Thymus (tissue), 11 donors: Measurements from ENCODE around the gene WASL. TPM values are rescaled to one million over a fixed set of nuclear protein-coding genes. Genes with fewer than 3 reads are reported as not detected.
A peak's percentile ranks its signal among the peaks of the same experiment; 100 is the strongest.
"Not testable (repeated sequence)": the region's sequence is repeated elsewhere in the genome, so short reads cannot be mapped to it uniquely, and the experiment has no call there.

Experiments
- DNase-seq, 9 donors: peaks; one replicate each; pipeline ENCODE4 v3.0.0-alpha.2; 2013; ENCODE audit warnings: low spot score in 9 of 9, low read depth in 6 of 9, missing footprints in 1 of 9
- H3K27ac ChIP-seq, 2 donors: one replicate each; pipeline ENCODE4 v1.5.1; 2013; ENCODE audit warnings: control low read depth in 1 of 2, low read depth in 1 of 2, low read length in 1 of 2, mild to moderate bottlenecking in 1 of 2, moderate library complexity in 1 of 2
- H3K27me3 ChIP-seq, 2 donors: one replicate each; pipeline ENCODE4 v1.5.1; 2013; ENCODE audit warnings: low read length in 1 of 2; ENCODE audit not compliant: control insufficient read depth in 2 of 2, insufficient read depth in 1 of 2
- H3K36me3 ChIP-seq, 2 donors: one replicate each; pipeline ENCODE4 v1.5.1; 2013; ENCODE audit warnings: low read length in 1 of 2, mild to moderate bottlenecking in 1 of 2, moderate library complexity in 1 of 2; ENCODE audit not compliant: control insufficient read depth in 2 of 2, insufficient read depth in 2 of 2
- H3K4me1 ChIP-seq, 2 donors: one replicate each; pipeline ENCODE4 v1.5.1; 2013; ENCODE audit warnings: low read length in 2 of 2; ENCODE audit not compliant: control insufficient read depth in 2 of 2, insufficient read depth in 2 of 2
- H3K4me3 ChIP-seq, 2 donors: one replicate each; pipeline ENCODE4 v1.5.1; 2013; ENCODE audit warnings: low read length in 2 of 2, control low read depth in 1 of 2, mild to moderate bottlenecking in 1 of 2
- H3K9me3 ChIP-seq, 2 donors: one replicate each; pipeline ENCODE4 v1.5.1; 2013; ENCODE audit warnings: low read length in 1 of 2, mild to moderate bottlenecking in 1 of 2; ENCODE audit not compliant: control insufficient read depth in 2 of 2, insufficient read depth in 1 of 2
- WGBS: extraction: QIAGEN DNeasy Blood & Tissue Kit; methylation state at CpG from one replicate; pipeline ENCODE4 v1.1.7; 2013; 5-methylcytosine and 5-hydroxymethylcytosine counted together
- polyA plus RNA-seq: library from polyadenylated mRNA; stranded (reverse); fragments of 200-250 nt; gene quantifications from one replicate; pipeline ENCODE4 v1.2.3, GENCODE V29; 2013
- total RNA-seq: library from RNA; stranded (reverse); fragments of 120-200 nt; gene quantifications from one replicate; pipeline ENCODE4 v1.2.4, GENCODE V29; 2013
- donor health status: healthy.

The WASL gene
- total and polyA plus RNA-seq, 2 donors, result 3.6 to 17.8 TPM

DNA sequence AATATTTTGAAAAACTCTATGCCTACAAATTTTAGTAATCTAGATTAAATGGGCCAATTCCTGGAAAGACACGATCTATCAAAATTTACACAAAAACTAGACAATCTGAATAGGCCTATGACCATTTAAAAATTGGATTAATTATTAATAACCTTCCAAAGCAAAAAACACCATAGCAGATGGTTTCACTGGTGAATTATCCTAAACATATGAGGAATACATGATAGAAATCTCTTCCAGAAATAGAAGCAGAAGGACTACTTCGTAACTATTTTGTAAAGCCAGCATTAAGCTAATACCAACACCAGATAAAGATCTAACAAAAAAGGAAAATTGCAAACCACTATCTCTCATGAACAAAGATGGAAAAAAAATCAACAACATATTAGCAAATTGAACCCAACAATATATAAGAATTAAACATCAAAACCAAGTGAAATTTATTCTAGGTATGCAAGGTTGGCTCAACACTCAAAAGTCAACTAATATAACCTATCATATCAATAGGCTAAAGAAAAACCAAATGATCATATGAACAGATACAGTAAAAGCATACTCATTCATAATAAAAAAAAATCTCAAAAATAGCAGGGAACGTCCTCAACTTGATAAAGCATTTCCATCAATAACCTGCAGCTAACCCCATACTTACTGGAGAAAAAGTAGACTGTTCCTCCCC, 16.3 kb downstream of the WASL start:
- no peaks in the 10 kb centered on the region for H3K27me3 ChIP-seq
- H3K4me3 ChIP-seq, result no peak overlapping the region
- 98% methylated on average over 3 of the region's 3 CpGs for WGBS
- H3K36me3 ChIP-seq, result peaks cover 4% of the 10 kb centered on the region in 2 donors
- H3K9me3 ChIP-seq, result peaks cover 0 to 2% of the 10 kb centered on the region in 2 donors
- no peak for DNase-seq
- H3K4me1 ChIP-seq, result no peaks in the 10 kb centered on the region
- H3K27ac ChIP-seq, result no peak overlapping the region

DNA sequence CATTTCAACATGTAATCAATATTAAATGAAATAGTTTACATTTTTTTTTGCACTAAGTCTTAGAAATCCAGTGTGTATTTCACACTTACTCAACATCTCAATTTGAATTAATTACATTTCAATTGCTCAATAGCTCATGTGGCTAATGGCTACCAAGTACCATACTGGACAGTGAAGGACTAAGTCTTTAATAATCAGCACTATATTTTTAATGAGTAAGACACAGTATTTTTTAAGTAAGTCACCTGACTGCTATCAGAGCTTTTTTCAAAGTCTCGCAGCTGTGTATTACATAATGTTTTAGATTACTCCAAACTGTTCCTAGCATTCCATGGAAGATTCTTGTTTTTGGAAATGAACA, 19.6 kb downstream of the WASL start:
- peaks cover 4% of the 10 kb centered on the region in 2 donors for H3K36me3 ChIP-seq
- DNase-seq, result no peak
- peaks cover 0 to 2% of the 10 kb centered on the region in 2 donors for H3K9me3 ChIP-seq
- H3K27ac ChIP-seq, result no peak overlapping the region
- H3K4me1 ChIP-seq, result peaks cover 0 to 8% of the 10 kb centered on the region in 2 donors
- no peaks in the 10 kb centered on the region for H3K27me3 ChIP-seq
- H3K4me3 ChIP-seq, result no peak overlapping the region
- WGBS, result 99% methylated on average over 1 of the region's 1 CpG

DNA sequence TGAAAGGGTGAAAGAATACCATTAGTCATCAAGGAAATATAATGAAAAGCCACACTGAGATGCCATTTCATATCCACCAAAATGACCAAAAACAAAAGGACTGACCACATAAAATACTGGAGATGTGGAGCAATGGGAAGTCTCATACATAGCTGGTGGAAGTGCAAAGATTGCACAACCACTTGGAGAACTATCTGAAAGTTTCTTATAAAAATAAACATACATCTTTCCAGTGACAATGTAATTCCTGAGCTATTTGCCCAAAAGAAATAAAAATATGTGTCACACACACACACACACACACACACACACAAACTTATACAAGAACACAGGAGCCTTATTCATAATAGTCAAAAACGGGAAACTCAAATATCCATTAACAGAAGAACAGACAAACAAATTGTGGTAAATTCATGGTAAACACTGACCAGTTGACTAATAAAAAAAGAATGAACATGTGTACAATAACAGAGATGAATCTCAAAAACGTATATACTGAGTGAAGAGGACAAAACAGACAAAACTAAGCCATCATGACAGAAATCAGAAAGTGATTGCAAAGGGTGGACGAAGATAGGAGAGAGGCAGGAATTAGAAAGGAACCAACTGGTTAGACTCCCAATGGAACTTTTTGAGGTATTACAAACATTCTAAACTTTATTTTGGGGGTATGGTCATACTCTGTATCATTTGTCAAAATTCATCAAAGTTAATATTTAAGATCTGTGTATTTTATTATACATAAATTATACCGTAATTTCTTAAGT, 21.5 kb downstream of the WASL start:
- H3K4me1 ChIP-seq, result peaks cover 0 to 8% of the 10 kb centered on the region in 2 donors
- WGBS, result 96% methylated on average over 4 of the region's 4 CpGs

DNA sequence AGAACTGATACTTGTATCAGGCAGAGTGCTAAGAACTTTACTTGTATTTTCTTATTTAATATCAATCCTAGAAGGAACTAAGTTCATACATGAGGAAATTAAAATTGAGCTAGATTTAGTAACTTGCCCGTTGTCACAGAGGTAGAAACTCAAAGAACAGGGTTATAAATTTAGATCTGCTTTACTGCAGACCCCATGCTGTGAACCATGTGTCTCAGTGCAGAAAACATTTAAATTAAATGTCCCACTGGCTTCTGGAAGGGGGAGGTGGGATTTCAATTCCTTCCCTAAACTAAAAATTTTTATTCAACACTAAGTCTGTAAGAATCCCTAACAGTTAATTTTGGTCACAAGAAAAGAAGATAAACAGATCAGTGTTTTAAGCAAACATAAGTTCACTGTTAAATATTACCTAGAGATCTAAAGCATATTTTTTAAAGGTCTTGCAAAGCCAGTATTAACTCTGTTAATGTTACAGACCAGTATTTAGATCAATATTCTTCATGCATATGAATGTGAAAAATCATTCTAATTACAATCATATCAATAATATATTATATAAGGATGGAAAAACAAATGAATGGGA, 23.1 kb downstream of the WASL start:
- H3K4me1 ChIP-seq, result peaks cover 0 to 8% of the 10 kb centered on the region in 2 donors

More for the DNA sequence above, 21.5 kb downstream of the WASL start:
- no peak for DNase-seq
- no peak overlapping the region for H3K4me3 ChIP-seq
- no peaks in the 10 kb centered on the region for H3K27me3 ChIP-seq
- H3K9me3 ChIP-seq, result peaks cover 0 to 2% of the 10 kb centered on the region in 2 donors
- peaks cover 4% of the 10 kb centered on the region in 2 donors for H3K36me3 ChIP-seq
- no peak overlapping the region for H3K27ac ChIP-seq

DNA sequence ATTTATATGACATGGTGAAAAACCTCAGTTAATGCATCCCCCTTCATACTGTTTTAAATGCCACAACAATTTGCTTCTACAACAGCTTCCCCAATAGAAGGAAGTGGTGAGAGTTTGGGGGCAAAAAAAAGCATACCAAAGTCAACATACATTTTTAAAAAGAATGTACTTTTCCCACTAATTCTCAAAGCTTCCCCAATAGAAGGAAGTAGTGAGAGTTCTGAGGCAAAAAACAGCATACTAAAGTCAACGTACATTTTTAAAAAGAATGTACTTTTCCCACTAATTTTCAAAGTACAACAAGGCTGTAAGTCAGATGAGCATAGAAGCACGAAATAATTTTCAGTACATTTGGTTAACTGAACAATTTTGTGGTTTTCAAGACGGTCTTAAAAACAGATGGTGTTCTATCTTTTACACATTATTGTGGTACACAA, 24.0 kb downstream of the WASL start:
- peaks cover 0 to 8% of the 10 kb centered on the region in 2 donors for H3K4me1 ChIP-seq
- 5% methylated on average over 3 of the region's 3 CpGs for WGBS

More for the DNA sequence above, 23.1 kb downstream of the WASL start:
- no peak overlapping the region for H3K4me3 ChIP-seq
- peaks cover 4% of the 10 kb centered on the region in 2 donors for H3K36me3 ChIP-seq
- H3K9me3 ChIP-seq, result no peaks in the 10 kb centered on the region
- 10% methylated on average over 1 of the region's 1 CpG for WGBS
- H3K27me3 ChIP-seq, result no peaks in the 10 kb centered on the region
- DNase-seq, result no peak
- H3K27ac ChIP-seq, result no peak overlapping the region

DNA sequence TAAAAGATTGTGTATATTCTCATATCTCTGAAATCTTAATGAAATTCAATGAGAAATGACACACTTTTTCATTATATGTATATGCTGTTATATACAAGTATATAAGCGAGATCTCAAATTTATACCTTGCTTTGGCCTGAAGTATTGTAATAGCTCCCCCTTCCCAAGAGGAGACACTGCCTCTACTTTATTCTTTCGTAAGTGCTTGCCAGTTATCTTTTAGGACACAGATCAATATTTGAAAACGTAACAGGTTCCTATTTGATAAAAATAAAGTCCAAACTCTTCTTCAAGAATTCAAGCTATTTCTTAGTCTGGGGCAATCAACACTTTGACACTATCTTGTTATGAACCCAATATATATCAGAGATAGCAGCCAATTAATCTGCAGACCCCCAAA, 24.9 kb downstream of the WASL start:
- H3K27me3 ChIP-seq, result no peaks in the 10 kb centered on the region
- H3K27ac ChIP-seq, result no peak overlapping the region
- no peak overlapping the region for H3K4me3 ChIP-seq
- no peaks in the 10 kb centered on the region for H3K9me3 ChIP-seq
- H3K36me3 ChIP-seq, result peaks cover 4% of the 10 kb centered on the region in 2 donors
- WGBS, result 97% methylated on average over 3 of the region's 3 CpGs
- H3K4me1 ChIP-seq, result peaks cover 0 to 11% of the 10 kb centered on the region in 2 donors
- no peak for DNase-seq

More for the DNA sequence above, 24.0 kb downstream of the WASL start:
- H3K9me3 ChIP-seq, result no peaks in the 10 kb centered on the region
- peak in 3 of 9 donors; percentile 15 to 59 (median 25) for DNase-seq
- peak overlapping the region in 1 of 2 donors; percentile 65 for H3K27ac ChIP-seq
- no peak overlapping the region for H3K4me3 ChIP-seq
- no peaks in the 10 kb centered on the region for H3K27me3 ChIP-seq
- H3K36me3 ChIP-seq, result peaks cover 4% of the 10 kb centered on the region in 2 donors

DNA sequence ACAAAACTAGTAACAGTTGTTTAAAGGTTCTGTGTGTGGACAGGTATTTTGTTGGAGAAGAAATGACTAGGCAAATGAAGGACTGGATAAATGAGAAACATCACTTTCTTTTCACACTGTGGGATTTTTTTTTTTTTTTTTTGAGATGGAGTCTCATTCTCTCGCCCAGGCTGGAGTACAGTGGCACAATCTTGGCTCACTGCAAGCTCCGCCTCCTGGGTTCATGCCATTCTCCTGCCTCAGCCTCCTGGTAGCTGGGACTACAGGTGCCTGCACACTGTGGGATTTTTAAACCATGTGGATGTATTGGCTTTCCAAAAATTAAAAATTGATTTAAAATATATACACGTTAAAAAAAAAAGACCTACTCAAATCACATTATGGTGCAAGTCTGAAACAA, 28.3 kb downstream of the WASL start:
- H3K27me3 ChIP-seq, H3K27ac ChIP-seq, H3K9me3 ChIP-seq, H3K36me3 ChIP-seq, DNase-seq, H3K4me3 ChIP-seq, H3K4me1 ChIP-seq: not testable (repeated sequence)
- WGBS, result 92% methylated on average over 3 of the region's 3 CpGs

DNA sequence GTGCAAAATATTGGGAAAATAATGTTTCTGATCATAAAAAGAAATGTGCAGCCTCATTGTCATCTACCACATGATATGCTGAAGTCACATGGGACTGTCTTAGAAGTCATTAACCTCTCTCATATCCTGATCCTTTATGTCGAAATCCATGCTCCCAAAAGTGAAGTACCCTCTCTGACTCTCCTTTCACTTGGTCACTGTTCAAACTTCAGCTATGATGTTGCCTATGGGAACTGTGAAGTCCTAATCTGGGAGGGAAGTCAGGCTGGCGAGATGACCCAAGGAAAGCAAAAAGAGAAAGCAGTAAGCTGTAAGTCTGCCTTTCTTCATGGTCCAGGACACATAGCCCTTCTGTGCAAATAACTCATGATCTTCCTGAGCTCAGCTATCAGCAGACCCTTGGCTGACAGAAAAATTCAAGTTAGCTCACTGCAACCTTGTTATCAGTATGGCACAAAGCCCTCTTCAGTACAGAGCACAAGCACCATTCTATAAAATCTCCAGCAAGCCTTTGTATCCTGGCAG, 29.5 kb downstream of the WASL start:
- no peaks in the 10 kb centered on the region for H3K27me3 ChIP-seq
- WGBS, result 92% methylated on average over 2 of the region's 2 CpGs
- DNase-seq, result no peak
- H3K36me3 ChIP-seq, result peaks cover 0 to 2% of the 10 kb centered on the region in 2 donors
- no peaks in the 10 kb centered on the region for H3K9me3 ChIP-seq
- no peak overlapping the region for H3K4me3 ChIP-seq
- peaks cover 0 to 6% of the 10 kb centered on the region in 2 donors for H3K4me1 ChIP-seq
- H3K27ac ChIP-seq, result no peak overlapping the region

DNA sequence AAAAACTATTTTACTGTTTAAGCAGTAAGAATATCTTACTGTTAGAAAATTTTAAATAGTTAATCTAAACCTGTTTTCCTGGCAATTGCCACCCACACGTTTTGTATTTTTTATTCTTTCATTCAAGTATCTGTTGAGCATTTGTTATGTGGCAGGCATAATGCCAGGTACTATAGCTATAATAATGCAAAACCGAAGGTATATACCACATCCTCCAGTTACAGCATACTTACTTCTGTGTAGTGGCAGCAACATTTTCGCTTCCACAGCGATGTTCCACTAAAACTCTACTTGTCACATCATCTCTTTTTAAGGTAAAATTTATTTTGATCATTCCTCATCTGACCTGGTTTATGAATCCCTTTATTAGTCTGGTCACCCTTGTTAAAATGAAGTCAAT, 30.0 kb downstream of the WASL start:
- 85% methylated on average over 4 of the region's 4 CpGs for WGBS
- DNase-seq, result peak in 1 of 9 donors; percentile 19
- Histone ChIP-seq H3K27ac (no peak overlapping the region), H3K36me3 (peaks cover 0 to 2% of the 10 kb centered on the region in 2 donors), H3K4me1 (peaks cover 0 to 7% of the 10 kb centered on the region in 2 donors), H3K27me3 (no peaks in the 10 kb centered on the region), H3K4me3 (no peak overlapping the region), H3K9me3 (no peaks in the 10 kb centered on the region)
